Loucy (cell line): ENCODE data around the gene SEL1L.

Experiments
- H2AFZ ChIP-seq: fragments of 200-600 bp; sonication (generic); 2 replicates; pipeline ENCODE4 v1.6.0; 2016; ENCODE audit warnings: antibody characterized with exemption, mild to moderate bottlenecking, low read length, moderate library complexity
- H3F3A ChIP-seq: fragments of 200-600 bp; 2 replicates; pipeline ENCODE4 v1.6.0; 2016; ENCODE audit warnings: antibody characterized with exemption, low read depth, mild to moderate bottlenecking
- H3K27me3 ChIP-seq: fragments of 200-600 bp; sonication (generic); 2 replicates; pipeline ENCODE4 v1.6.1; 2014; ENCODE audit warnings: low read length, mild to moderate bottlenecking; ENCODE audit not compliant: insufficient read depth, poor library complexity, severe bottlenecking
- H3K36me3 ChIP-seq: fragments of 200-600 bp; sonication (generic); 2 replicates; pipeline ENCODE4 v1.6.1; 2016; ENCODE audit warnings: low read length; ENCODE audit not compliant: insufficient read depth
- H3K4me1 ChIP-seq: fragments of 200-600 bp; sonication (generic); 2 replicates; pipeline ENCODE4 v1.5.1; 2014; ENCODE audit warnings: low read length, mild to moderate bottlenecking; ENCODE audit not compliant: insufficient read depth, poor library complexity, severe bottlenecking
- H3K4me2 ChIP-seq: fragments of 200-600 bp; sonication (generic); 2 replicates; pipeline ENCODE4 v1.6.0; 2014; ENCODE audit warnings: antibody characterized with exemption, low read length, low read depth, mild to moderate bottlenecking; ENCODE audit not compliant: poor library complexity, severe bottlenecking
- H3K4me3 ChIP-seq: fragments of 200-600 bp; sonication (generic); 2 replicates; pipeline ENCODE4 v1.5.1; 2014; ENCODE audit warnings: low read length, mild to moderate bottlenecking, mixed read lengths; ENCODE audit not compliant: poor library complexity, severe bottlenecking
- H3K79me2 ChIP-seq: fragments of 200-600 bp; sonication (generic); 2 replicates; pipeline ENCODE4 v1.6.1; 2014; ENCODE audit warnings: low read length; ENCODE audit not compliant: insufficient read depth
- H3K9ac ChIP-seq: fragments of 200-600 bp; sonication (generic); 2 replicates; pipeline ENCODE4 v1.6.0; 2014; ENCODE audit warnings: mild to moderate bottlenecking, low read depth, low read length, moderate library complexity; ENCODE audit not compliant: poor library complexity, severe bottlenecking
- H3K9me2 ChIP-seq: fragments of 200-600 bp; sonication (generic); replicated peaks from 2 replicates; pipeline ENCODE4 v1.6.1; 2016; ENCODE audit warnings: low read depth, low read length, mixed read lengths
- H3K9me3 ChIP-seq: fragments of 200-600 bp; sonication (generic); 2 replicates; pipeline ENCODE4 v1.6.1; 2014; ENCODE audit warnings: mild to moderate bottlenecking, antibody characterized with exemption, low read length, low read depth; ENCODE audit not compliant: insufficient read depth
- H4K20me1 ChIP-seq: fragments of 200-600 bp; sonication (generic); 2 replicates; pipeline ENCODE4 v1.6.0; 2014; ENCODE audit warnings: antibody characterized with exemption, low read length, mild to moderate bottlenecking; ENCODE audit not compliant: insufficient read depth, poor library complexity, severe bottlenecking
- EZH2phosphoT487 ChIP-seq: fragments of 200-600 bp; IDR thresholded peaks from 2 replicates; pipeline ENCODE4 v1.6.1; 2018; ENCODE audit warnings: antibody characterized with exemption, mild to moderate bottlenecking, moderate library complexity, borderline replicate concordance
- TF ChIP-seq, protein P1 (sequence below): fragments of 200-600 bp; sonication (generic); conservative IDR thresholded peaks from 2 replicates; pipeline ENCODE4 v1.5.1; 2014; ENCODE audit warnings: mild to moderate bottlenecking, antibody characterized with exemption, low read length

SEL1L gene

DNA sequence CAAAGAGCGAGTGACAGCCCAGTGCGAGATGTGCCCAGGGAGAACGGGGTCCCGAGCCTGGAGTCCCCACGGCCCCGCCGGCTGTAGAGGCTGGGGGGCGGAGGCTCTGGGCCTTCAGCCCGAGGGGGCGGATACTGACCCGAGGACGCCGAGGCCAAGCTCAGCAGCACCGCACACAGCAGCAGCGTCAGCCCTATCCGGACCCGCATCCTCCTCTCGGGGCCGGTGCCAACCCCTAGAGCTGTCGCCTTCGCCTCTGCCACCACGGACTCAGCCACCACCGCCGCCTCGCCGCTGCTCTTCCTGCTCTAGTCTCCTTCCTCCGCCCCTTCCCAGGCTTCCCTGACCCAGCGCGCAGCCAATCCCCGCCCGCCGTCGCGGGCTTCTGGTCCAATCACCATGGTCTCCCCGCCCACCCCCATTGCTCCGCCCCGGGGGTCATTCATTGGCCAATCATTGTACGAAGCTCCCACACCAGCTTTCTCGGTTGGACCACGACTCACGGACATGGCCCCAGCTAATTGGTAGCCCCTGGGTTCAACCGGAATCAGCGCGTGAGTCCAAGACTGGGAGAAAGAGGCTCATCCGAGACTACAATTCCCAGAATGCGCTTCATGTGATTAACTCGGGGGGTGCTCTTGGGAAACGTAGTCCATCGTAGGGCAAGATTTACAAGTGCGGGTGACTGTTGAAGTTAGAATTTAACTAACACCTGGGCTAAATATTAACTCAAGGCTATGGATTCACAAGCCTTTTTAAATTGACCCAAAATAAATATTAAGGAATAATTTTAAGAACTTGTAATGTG, at the start of gene SEL1L:
Gene SEL1L (minus strand): TSS at position 318 of the 808 bp plus-strand sequence. CDS start 109 bp downstream, at position 209.
- H3K9me3 ChIP-seq, result no peaks in the 10 kb centered on the region
- peaks cover 38% of the 10 kb centered on the region for H3K4me1 ChIP-seq
- H3K4me3 ChIP-seq, result peak within 1 kb of the TSS; percentile 96
- TF ChIP-seq, protein P1, sequence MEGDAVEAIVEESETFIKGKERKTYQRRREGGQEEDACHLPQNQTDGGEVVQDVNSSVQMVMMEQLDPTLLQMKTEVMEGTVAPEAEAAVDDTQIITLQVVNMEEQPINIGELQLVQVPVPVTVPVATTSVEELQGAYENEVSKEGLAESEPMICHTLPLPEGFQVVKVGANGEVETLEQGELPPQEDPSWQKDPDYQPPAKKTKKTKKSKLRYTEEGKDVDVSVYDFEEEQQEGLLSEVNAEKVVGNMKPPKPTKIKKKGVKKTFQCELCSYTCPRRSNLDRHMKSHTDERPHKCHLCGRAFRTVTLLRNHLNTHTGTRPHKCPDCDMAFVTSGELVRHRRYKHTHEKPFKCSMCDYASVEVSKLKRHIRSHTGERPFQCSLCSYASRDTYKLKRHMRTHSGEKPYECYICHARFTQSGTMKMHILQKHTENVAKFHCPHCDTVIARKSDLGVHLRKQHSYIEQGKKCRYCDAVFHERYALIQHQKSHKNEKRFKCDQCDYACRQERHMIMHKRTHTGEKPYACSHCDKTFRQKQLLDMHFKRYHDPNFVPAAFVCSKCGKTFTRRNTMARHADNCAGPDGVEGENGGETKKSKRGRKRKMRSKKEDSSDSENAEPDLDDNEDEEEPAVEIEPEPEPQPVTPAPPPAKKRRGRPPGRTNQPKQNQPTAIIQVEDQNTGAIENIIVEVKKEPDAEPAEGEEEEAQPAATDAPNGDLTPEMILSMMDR, result no peak
- TF ChIP-seq EZH2phosphoT487, result no peak
- peaks cover 41% of the 10 kb centered on the region for H4K20me1 ChIP-seq
- peaks cover 49% of the 10 kb centered on the region for H3K79me2 ChIP-seq
- H2AFZ ChIP-seq, result peak within 1 kb of the TSS; percentile 88
- H3F3A ChIP-seq, result no peaks in the 10 kb centered on the region
- H3K9ac ChIP-seq, result peak within 1 kb of the TSS; percentile 87
- peaks cover 5% of the 10 kb centered on the region for H3K27me3 ChIP-seq
- no peaks in the 10 kb centered on the region for H3K36me3 ChIP-seq
- H3K9me2 ChIP-seq, result no peaks in the 10 kb centered on the region
- peak within 1 kb of the TSS; percentile 80 for H3K4me2 ChIP-seq

DNA sequence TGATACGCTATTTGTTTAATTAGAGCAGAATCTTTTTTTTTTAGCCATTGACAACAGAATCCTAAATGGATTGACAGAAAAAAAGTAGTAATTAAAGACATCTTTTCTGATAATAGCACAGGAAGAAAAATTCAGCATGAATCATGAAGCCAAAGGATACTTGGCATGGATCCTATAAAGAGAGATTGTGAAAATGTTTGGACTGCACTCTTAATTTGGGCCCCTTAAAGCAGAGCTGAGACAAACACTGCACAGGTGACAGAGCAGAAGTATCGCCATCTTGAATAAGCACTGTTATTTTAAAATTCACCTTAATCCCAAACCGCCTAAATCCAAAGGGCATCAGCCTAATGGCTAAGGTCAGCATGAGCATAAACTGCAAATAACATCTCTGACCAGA, 48.8 kb upstream of the SEL1L start:
- H3K79me2 ChIP-seq, result no peaks in the 10 kb centered on the region
- H3K36me3 ChIP-seq, result no peaks in the 10 kb centered on the region

DNA sequence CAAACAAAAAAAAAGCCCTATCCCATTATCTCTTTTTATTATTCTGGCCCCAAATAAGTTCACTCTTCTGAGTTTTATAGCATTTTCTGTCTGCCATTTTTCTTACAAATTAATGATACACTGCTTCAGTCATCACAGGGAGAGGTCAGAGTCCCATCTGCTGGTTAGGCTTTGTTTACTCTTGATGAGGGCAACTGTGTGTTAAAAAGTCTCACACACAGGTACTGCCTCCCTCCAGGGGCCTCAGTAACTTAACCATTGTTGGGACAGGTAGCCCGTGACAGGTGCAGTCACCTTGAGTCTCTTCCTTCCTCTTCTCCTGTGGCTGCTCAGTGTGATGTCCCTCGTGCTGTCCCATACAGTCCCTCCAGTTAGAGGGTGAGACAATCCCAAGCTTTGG, 45.5 kb upstream of the SEL1L start:
- H2AFZ ChIP-seq, result no peak overlapping the region
- H3K9me2 ChIP-seq, result no peaks in the 10 kb centered on the region
- H3K4me3 ChIP-seq, result no peak overlapping the region
- no peaks in the 10 kb centered on the region for H3K9me3 ChIP-seq
- H4K20me1 ChIP-seq, result no peaks in the 10 kb centered on the region
- no peaks in the 10 kb centered on the region for H3K27me3 ChIP-seq
- H3F3A ChIP-seq, result no peaks in the 10 kb centered on the region
- no peak overlapping the region for H3K9ac ChIP-seq
- H3K4me2 ChIP-seq, result no peak overlapping the region
- no peaks in the 10 kb centered on the region for H3K36me3 ChIP-seq
- no peaks in the 10 kb centered on the region for H3K79me2 ChIP-seq
- TF ChIP-seq EZH2phosphoT487, result no peak
- TF ChIP-seq, protein P1, result no peak
- no peaks in the 10 kb centered on the region for H3K4me1 ChIP-seq

More for the DNA sequence above, 48.8 kb upstream of the SEL1L start:
- no peak for TF ChIP-seq EZH2phosphoT487
- TF ChIP-seq, protein P1, result no peak
- no peak overlapping the region for H3K4me2 ChIP-seq
- no peaks in the 10 kb centered on the region for H3F3A ChIP-seq
- no peak overlapping the region for H3K4me3 ChIP-seq
- no peaks in the 10 kb centered on the region for H4K20me1 ChIP-seq
- no peaks in the 10 kb centered on the region for H3K27me3 ChIP-seq
- no peaks in the 10 kb centered on the region for H3K9me2 ChIP-seq
- H3K9ac ChIP-seq, result no peak overlapping the region
- H2AFZ ChIP-seq, result no peak overlapping the region
- no peaks in the 10 kb centered on the region for H3K9me3 ChIP-seq
- H3K4me1 ChIP-seq, result no peaks in the 10 kb centered on the region
